Progenitor cell of endocrine pancreas (in vitro differentiated cells): ENCODE data around the gene HPN. TPM values are rescaled to one million over a fixed set of nuclear protein-coding genes. Genes with fewer than 3 reads are reported as not detected.

ENCODE experiments used
- DNase-seq: peaks from one replicate; pipeline ENCODE4 v3.0.0; 2021; ENCODE audit warnings: low spot score; ENCODE audit not compliant: unreplicated experiment
- H3K27ac Mint-ChIP-seq: 2 replicates; pipeline ENCODE4 v1.8.0; 2021; ENCODE audit warnings: mild to moderate bottlenecking, moderate library complexity, mixed read lengths
- H3K27me3 Mint-ChIP-seq: 2 replicates; pipeline ENCODE4 v1.8.0; 2021; ENCODE audit warnings: mixed read lengths
- H3K36me3 Mint-ChIP-seq: 2 replicates; pipeline ENCODE4 v1.8.0; 2022; ENCODE audit warnings: mixed read lengths; ENCODE audit not compliant: insufficient read depth
- H3K4me1 Mint-ChIP-seq: 2 replicates; pipeline ENCODE4 v1.8.0; 2021; ENCODE audit warnings: low read depth, mixed read lengths
- H3K4me3 Mint-ChIP-seq: 2 replicates; pipeline ENCODE4 v1.8.0; 2021; ENCODE audit warnings: low read depth, mild to moderate bottlenecking, moderate library complexity, mixed read lengths
- H3K9me3 Mint-ChIP-seq: 2 replicates; pipeline ENCODE4 v1.8.0; 2021; ENCODE audit warnings: low read depth, mixed read lengths
- CTCF ChIP-seq: fragments of 200-600 bp; sonication (generic); IDR thresholded peaks from one replicate; pipeline ENCODE4 v1.5.0; 2021; ENCODE audit warnings: antibody characterized with exemption, mild to moderate bottlenecking; ENCODE audit not compliant: unreplicated experiment
- total RNA-seq: library from RNA; stranded (reverse); gene quantifications from 2 replicates; pipeline ENCODE4 v1.2.1, GENCODE V29; 2021

HPN gene
- total RNA-seq, 1 donor from 2014 or later: 70.5 TPM

- Mint-ChIP-seq H3K4me1 (peaks cover 10% of the 10 kb centered on the region), H3K9me3 (no peaks in the 10 kb centered on the region), H3K27ac (no peak overlapping the region), H3K4me3 (no peak overlapping the region), H3K27me3 (no peaks in the 10 kb centered on the region), H3K36me3 (peaks cover 6% of the 10 kb centered on the region)
- DNase-seq: no peak
- no peak for TF ChIP-seq CTCF
These were observed 12.3 kb downstream of the HPN start for GRCh38 chr19:35053667-35054293.

- H3K9me3 Mint-ChIP-seq: no peaks in the 10 kb centered on the region
- H3K27ac Mint-ChIP-seq: no peak overlapping the region
- peaks cover 10% of the 10 kb centered on the region for H3K4me1 Mint-ChIP-seq
- H3K36me3 Mint-ChIP-seq: peaks cover 6% of the 10 kb centered on the region
- H3K27me3 Mint-ChIP-seq: no peaks in the 10 kb centered on the region
- no peak for TF ChIP-seq CTCF
- no peak overlapping the region for H3K4me3 Mint-ChIP-seq
- no peak for DNase-seq
These were observed 13.1 kb downstream of the HPN start for GRCh38 chr19:35054626-35055025.

- TF ChIP-seq CTCF: peak; percentile 62
- no peak for DNase-seq
- H3K36me3 Mint-ChIP-seq: peaks cover 5% of the 10 kb centered on the region
- peak overlapping the region; percentile 3 for H3K4me3 Mint-ChIP-seq
- peak overlapping the region; percentile 91 for H3K27ac Mint-ChIP-seq
- H3K9me3 Mint-ChIP-seq: no peaks in the 10 kb centered on the region
- no peaks in the 10 kb centered on the region for H3K27me3 Mint-ChIP-seq
- peaks cover 10% of the 10 kb centered on the region for H3K4me1 Mint-ChIP-seq
These were observed 14.2 kb downstream of the HPN start for GRCh38 chr19:35055715-35056179.

GRCh38 chr19:35056513-35057063, 15.1 kb downstream of the HPN start:
- Mint-ChIP-seq H3K4me3 (no peak overlapping the region), H3K36me3 (peaks cover 5% of the 10 kb centered on the region), H3K27me3 (no peaks in the 10 kb centered on the region), H3K27ac (peak overlapping the region; percentile 91), H3K4me1 (peaks cover 10% of the 10 kb centered on the region), H3K9me3 (no peaks in the 10 kb centered on the region)
- TF ChIP-seq CTCF: no peak
- no peak for DNase-seq

- Mint-ChIP-seq H3K27me3 (no peaks in the 10 kb centered on the region), H3K4me3 (no peak overlapping the region), H3K4me1 (peaks cover 10% of the 10 kb centered on the region), H3K9me3 (no peaks in the 10 kb centered on the region), H3K27ac (no peak overlapping the region), H3K36me3 (peaks cover 3% of the 10 kb centered on the region)
- DNase-seq: no peak
- no peak for TF ChIP-seq CTCF
These were observed 16.8 kb downstream of the HPN start for GRCh38 chr19:35058370-35058769.
